Neural progenitor cell (in vitro differentiated cells): Measurements from ENCODE around the gene PTGDR.

Experiments
- EZH2 ChIP-seq: fragments of 200-600 bp; sonication (generic); IDR thresholded peaks from 2 replicates; pipeline ENCODE4 v1.6.1; 2017; ENCODE audit warnings: antibody characterized with exemption, mild to moderate bottlenecking, moderate library complexity
- EZH2phosphoT487 ChIP-seq: fragments of 200-600 bp; sonication (generic); IDR thresholded peaks from 2 replicates; pipeline ENCODE4 v1.6.1; 2017; ENCODE audit warnings: antibody characterized with exemption
- TF ChIP-seq, protein P1 (sequence below): fragments of 200-600 bp; sonication (generic); IDR thresholded peaks from 2 replicates; pipeline ENCODE4 v1.5.1; 2017; ENCODE audit warnings: antibody characterized with exemption, mild to moderate bottlenecking

DNA sequence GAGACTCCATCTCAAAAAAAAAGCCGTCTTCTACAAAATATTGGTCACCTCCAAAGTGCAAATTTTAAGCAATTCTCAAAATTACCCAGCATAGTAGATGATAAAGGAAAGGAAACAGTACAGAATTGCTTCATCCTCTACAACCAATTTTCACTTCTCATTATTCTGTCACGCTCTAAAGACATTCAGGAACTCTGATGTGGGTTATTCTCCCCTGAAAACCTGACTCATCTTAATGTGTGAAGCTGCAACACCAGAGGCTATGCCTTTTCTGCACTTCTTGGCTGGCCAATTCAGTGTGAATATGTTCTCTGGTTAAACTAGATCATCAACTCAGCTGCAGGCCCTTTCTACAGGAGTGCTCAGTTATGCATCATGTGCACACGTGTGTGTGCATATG lies 57.6 kb downstream of the PTGDR start:
- TF ChIP-seq, protein P1, sequence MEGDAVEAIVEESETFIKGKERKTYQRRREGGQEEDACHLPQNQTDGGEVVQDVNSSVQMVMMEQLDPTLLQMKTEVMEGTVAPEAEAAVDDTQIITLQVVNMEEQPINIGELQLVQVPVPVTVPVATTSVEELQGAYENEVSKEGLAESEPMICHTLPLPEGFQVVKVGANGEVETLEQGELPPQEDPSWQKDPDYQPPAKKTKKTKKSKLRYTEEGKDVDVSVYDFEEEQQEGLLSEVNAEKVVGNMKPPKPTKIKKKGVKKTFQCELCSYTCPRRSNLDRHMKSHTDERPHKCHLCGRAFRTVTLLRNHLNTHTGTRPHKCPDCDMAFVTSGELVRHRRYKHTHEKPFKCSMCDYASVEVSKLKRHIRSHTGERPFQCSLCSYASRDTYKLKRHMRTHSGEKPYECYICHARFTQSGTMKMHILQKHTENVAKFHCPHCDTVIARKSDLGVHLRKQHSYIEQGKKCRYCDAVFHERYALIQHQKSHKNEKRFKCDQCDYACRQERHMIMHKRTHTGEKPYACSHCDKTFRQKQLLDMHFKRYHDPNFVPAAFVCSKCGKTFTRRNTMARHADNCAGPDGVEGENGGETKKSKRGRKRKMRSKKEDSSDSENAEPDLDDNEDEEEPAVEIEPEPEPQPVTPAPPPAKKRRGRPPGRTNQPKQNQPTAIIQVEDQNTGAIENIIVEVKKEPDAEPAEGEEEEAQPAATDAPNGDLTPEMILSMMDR, result no peak
- TF ChIP-seq EZH2phosphoT487 (no peak), EZH2 (no peak)
